Ascending aorta (tissue), 2 donors: ENCODE results near the gene RNF220. TPM values are rescaled to one million over a fixed set of nuclear protein-coding genes. Genes with fewer than 3 reads are reported as not detected.

Source experiments
- DNase-seq, 2 donors: peaks; one replicate each; pipeline ENCODE4 v3.0.0-alpha.2; 2019; ENCODE audit warnings: low spot score in 2 of 2
- H3K27ac ChIP-seq, 2 donors: fragments of 200-600 bp; sonication (generic); one replicate each; pipeline ENCODE4 v1.5.1; 2016 to 2017; ENCODE audit warnings: mild to moderate bottlenecking in 1 of 2
- H3K27me3 ChIP-seq: fragments of 200-600 bp; sonication (generic); one replicate; pipeline ENCODE4 v1.5.1; 2017
- H3K36me3 ChIP-seq, 2 donors: fragments of 200-600 bp; sonication (generic); one replicate each; pipeline ENCODE4 v1.5.1; 2016
- H3K4me1 ChIP-seq, 2 donors: fragments of 200-600 bp; sonication (generic); one replicate each; pipeline ENCODE4 v1.5.1; 2016 to 2017; ENCODE audit warnings: mild to moderate bottlenecking in 1 of 2
- H3K4me3 ChIP-seq, 2 donors: fragments of 200-600 bp; sonication (generic); one replicate each; pipeline ENCODE4 v1.5.1; 2016 to 2017; ENCODE audit warnings: mild to moderate bottlenecking in 1 of 2
- H3K9me3 ChIP-seq, 2 donors: fragments of 200-600 bp; sonication (generic); one replicate each; pipeline ENCODE4 v1.5.1; 2016
- intact Hi-C: fragments of 100-400 bp; cut with DNase I; formaldehyde crosslinking; loops from one replicate; pipeline ENCODE4 v1.15.1; 2023
- total RNA-seq: library from RNA; depleted of rRNA; stranded (reverse); fragments of >200 nt; gene quantifications from one replicate; pipeline ENCODE4 v1.1.0, GENCODE V29; 2016
- TF ChIP-seq, protein P1 (sequence below), 3 experiments: fragments of 200-600 bp in 2 of 3; fragments of 450-650 bp in 1 of 3; sonication (generic) in 2 of 3; IDR thresholded peaks; one replicate each; pipeline ENCODE4 v1.5.1; 2016 to 2019; ENCODE audit warnings: antibody characterized with exemption in 3 of 3, mild to moderate bottlenecking in 1 of 3, moderate library complexity in 1 of 3

Gene RNF220
- total RNA-seq, 1 donor from 2014 or later = 54.8 TPM

DNA sequence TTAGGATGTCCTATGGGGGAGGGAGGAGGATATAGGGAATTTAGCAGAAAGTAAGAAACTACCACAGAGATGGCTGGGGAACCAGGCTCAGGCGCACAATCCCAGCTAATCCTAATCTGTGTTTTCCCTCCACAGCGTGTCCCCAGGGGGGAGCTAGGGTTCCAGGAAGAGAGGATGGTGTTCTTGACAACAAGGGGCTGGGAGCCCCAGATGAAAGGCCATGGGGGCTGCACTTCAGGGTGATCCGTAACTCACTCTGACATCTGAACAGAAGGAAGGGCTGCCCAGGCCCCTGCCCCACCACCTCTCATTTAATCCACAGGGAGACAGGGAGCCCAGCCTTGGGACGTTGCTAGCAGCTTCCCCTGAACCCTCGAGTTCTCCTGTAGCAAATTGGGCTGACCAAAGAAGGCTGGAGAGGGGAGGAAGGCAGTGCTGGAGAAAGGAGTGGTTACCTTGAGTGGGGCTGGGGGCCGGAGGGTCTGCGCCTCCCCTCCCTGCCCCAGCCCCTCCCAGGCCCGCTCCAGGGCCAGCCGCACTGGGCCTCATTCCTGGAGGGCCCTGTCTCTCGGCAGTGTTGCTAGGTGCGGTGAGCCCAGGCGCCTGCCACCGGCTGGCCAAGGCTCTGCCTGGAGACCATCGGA is 137.5 kb downstream of the RNF220 start:
- Histone ChIP-seq H3K27ac (no peak overlapping the region), H3K4me3 (no peak overlapping the region), H3K9me3 (no peaks in the 10 kb centered on the region), H3K4me1 (no peaks in the 10 kb centered on the region), H3K27me3 (no peaks in the 10 kb centered on the region), H3K36me3 (no peaks in the 10 kb centered on the region)
- TF ChIP-seq, protein P1, sequence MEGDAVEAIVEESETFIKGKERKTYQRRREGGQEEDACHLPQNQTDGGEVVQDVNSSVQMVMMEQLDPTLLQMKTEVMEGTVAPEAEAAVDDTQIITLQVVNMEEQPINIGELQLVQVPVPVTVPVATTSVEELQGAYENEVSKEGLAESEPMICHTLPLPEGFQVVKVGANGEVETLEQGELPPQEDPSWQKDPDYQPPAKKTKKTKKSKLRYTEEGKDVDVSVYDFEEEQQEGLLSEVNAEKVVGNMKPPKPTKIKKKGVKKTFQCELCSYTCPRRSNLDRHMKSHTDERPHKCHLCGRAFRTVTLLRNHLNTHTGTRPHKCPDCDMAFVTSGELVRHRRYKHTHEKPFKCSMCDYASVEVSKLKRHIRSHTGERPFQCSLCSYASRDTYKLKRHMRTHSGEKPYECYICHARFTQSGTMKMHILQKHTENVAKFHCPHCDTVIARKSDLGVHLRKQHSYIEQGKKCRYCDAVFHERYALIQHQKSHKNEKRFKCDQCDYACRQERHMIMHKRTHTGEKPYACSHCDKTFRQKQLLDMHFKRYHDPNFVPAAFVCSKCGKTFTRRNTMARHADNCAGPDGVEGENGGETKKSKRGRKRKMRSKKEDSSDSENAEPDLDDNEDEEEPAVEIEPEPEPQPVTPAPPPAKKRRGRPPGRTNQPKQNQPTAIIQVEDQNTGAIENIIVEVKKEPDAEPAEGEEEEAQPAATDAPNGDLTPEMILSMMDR (IDR thresholded peaks at IDR 0.05) = no peak
- intact Hi-C loops = no loop called here
- no peak for DNase-seq

DNA sequence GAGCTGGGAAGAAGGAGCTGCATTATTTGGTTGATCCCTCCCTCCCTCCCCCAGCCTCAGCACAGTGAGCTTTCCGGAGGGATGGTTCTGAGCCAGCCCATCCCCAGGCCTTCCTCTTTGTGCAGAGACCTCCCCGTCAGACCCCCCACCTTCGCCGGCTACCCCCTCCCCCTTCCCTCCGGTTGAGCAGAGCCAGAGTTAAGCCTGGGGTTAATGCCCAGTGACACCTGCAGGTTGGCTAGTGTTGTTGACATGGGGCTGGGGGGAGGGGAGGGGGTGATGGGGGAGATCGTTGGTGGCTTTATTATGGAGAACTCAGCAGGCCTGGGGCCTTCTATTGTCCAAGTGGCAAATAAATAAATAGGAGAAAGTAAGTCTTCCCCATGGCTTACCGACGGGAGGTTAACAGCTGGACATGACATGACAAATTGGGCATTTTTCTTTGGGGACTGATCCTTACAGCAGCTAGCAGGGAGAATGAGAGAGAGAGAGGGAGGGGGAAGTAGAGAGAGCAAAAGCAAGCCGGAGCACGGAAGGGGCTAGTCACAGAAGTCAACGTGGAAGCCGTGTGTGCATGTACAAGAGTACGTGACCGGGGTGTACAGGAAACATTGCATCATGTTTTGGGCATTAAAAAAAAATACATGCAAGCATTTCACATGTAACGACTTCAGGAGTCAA is 138.1 kb downstream of the RNF220 start:
- Histone ChIP-seq H3K36me3 (no peaks in the 10 kb centered on the region), H3K27ac (no peak overlapping the region), H3K9me3 (no peaks in the 10 kb centered on the region), H3K27me3 (no peaks in the 10 kb centered on the region), H3K4me1 (no peaks in the 10 kb centered on the region), H3K4me3 (no peak overlapping the region)
- DNase-seq = no peak
- TF ChIP-seq, protein P1 (IDR thresholded peaks at IDR 0.05) = no peak
- intact Hi-C loops = no loop called here

DNA sequence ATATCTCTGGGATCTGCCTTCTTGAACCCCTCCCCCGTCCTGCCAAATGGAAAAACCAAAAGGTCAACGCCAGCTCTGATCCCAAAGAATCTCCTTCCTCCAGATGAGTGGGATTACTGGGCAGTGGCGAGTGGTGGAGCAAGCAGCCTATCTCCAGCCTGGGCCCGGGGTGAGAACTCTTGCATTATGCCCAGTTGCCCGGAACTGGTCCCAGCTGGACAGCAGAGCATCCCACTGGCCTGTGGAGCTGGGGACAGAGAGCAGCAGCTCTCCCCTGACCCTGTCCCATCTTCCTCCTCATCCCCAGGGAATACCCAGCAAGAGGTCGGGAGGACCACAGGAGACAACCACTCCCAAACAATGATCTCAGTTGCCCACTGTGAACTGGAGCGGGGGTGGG is 138.7 kb downstream of the RNF220 start:
- intact Hi-C loops = no loop called here
- no peaks in the 10 kb centered on the region for H3K36me3 ChIP-seq
- H3K27me3 ChIP-seq = no peaks in the 10 kb centered on the region
- H3K9me3 ChIP-seq = no peaks in the 10 kb centered on the region
- no peak overlapping the region for H3K4me3 ChIP-seq
- no peak overlapping the region for H3K27ac ChIP-seq
- TF ChIP-seq, protein P1 (IDR thresholded peaks at IDR 0.05) = no peak
- no peak for DNase-seq
- H3K4me1 ChIP-seq = no peaks in the 10 kb centered on the region

DNA sequence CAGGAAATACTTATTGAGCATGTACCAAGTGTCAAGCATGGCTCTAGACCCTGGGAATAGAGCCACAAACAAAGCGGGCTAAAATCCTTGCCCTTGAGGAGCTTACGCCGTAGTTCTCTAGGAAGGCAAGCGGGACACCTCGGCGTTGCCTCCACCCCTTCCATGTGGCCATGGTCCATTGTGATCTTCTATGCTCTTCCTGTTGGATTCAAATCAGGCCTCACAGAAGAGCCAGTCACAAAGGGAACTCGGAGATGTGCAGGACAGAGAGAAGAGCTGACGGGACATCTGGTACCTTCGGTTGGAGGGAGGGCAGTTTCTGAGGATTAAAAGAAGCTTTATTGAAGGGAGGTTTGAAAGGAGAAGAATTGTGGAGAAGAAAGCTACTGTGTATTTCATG is 139.9 kb downstream of the RNF220 start:
- no peaks in the 10 kb centered on the region for H3K9me3 ChIP-seq
- H3K4me1 ChIP-seq = no peaks in the 10 kb centered on the region
- no peak for DNase-seq
- no peaks in the 10 kb centered on the region for H3K27me3 ChIP-seq
- TF ChIP-seq, protein P1 (IDR thresholded peaks at IDR 0.05) = no peak
- H3K27ac ChIP-seq = no peak overlapping the region
- H3K36me3 ChIP-seq = no peaks in the 10 kb centered on the region
- H3K4me3 ChIP-seq = no peak overlapping the region
- intact Hi-C loops = no loop called here

DNA sequence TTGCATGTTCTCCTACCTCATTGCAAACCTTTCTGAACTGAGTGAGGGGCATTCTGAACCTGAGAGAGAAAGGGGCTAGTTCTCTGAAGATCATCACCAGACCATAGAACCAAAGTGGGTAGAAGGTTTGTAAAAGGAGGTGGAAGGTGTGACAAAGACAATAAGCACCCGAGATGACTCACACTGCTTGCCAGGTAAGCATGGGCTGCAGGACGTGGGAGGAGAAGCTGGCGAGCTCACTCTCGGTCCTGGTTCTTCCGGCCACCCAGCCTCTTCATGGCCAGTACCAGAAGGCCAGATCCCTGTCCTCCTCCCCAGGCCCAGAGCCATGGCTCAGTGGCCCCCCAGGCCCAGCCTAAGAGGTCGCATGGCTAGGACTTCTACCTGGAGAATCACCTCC is 140.9 kb downstream of the RNF220 start:
- TF ChIP-seq, protein P1 (IDR thresholded peaks at IDR 0.05) = no peak
- Histone ChIP-seq H3K9me3 (no peaks in the 10 kb centered on the region), H3K36me3 (no peaks in the 10 kb centered on the region), H3K4me3 (no peak overlapping the region), H3K27me3 (no peaks in the 10 kb centered on the region), H3K4me1 (no peaks in the 10 kb centered on the region), H3K27ac (no peak overlapping the region)
- no peak for DNase-seq
- intact Hi-C loops = no loop called here
